Gastroesophageal sphincter (tissue), 4 donors: ENCODE data around the gene RAET1G. TPM values are rescaled to one million over a fixed set of nuclear protein-coding genes. Genes with fewer than 3 reads are reported as not detected.
"Not testable (repeated sequence)": the region's sequence is repeated elsewhere in the genome, so short reads cannot be mapped to it uniquely, and the experiment has no call there.

ENCODE experiments used
- ATAC-seq: fragments of 150-250 bp; one replicate; pipeline ENCODE4 v1.9.1; 2016; ENCODE audit warnings: mild to moderate bottlenecking, moderate library complexity
- H3K27ac ChIP-seq, 4 donors: fragments of 200-600 bp; sonication (generic) in 3 of 4; 1 replicate in 3 of 4; 2 replicates in 1 of 4; pipeline ENCODE4 v1.5.1; 2016 to 2019
- H3K27me3 ChIP-seq: fragments of 200-600 bp; sonication (generic); one replicate; pipeline ENCODE4 v1.5.1; 2019
- H3K36me3 ChIP-seq, 2 donors: fragments of 200-600 bp; sonication (generic); one replicate each; pipeline ENCODE4 v1.5.1; 2019; ENCODE audit warnings: control low read depth in 1 of 2
- H3K4me1 ChIP-seq, 3 donors: fragments of 200-600 bp; sonication (generic); 1 replicate in 2 of 3; 2 replicates in 1 of 3; pipeline ENCODE4 v1.5.1; 2016 to 2019; ENCODE audit warnings: control low read depth in 2 of 3
- H3K4me3 ChIP-seq, 2 donors: fragments of 200-600 bp; sonication (generic); one replicate each; pipeline ENCODE4 v1.5.1; 2019; ENCODE audit warnings: mild to moderate bottlenecking in 1 of 2, moderate library complexity in 1 of 2
- H3K9me3 ChIP-seq, 3 donors: fragments of 200-600 bp; sonication (generic); one replicate each; pipeline ENCODE4 v1.5.1; 2017 to 2019; ENCODE audit warnings: control low read depth in 2 of 3
- EP300 ChIP-seq: sonication (generic); formaldehyde crosslinking; IDR thresholded peaks from one replicate; pipeline ENCODE4 v1.6.1; 2017; ENCODE audit warnings: antibody characterized with exemption, mild to moderate bottlenecking
- POLR2A ChIP-seq, 2 donors: fragments of 450-650 bp; IDR thresholded peaks; one replicate each; pipeline ENCODE4 v1.6.1; 2017; ENCODE audit warnings: antibody characterized with exemption in 2 of 2, mild to moderate bottlenecking in 2 of 2, moderate library complexity in 1 of 2
- POLR2AphosphoS5 ChIP-seq: sonication (generic); formaldehyde crosslinking; IDR thresholded peaks from one replicate; pipeline ENCODE4 v1.6.1; 2017; ENCODE audit warnings: antibody characterized with exemption
- WGBS, 2 donors: methylation state at CpG; one replicate each; pipeline ENCODE4 v1.1.5; 2018; ENCODE audit warnings: low coverage in 1 of 2; 5-methylcytosine and 5-hydroxymethylcytosine counted together
- total RNA-seq, 4 donors: library from RNA; depleted of rRNA; stranded (reverse); fragments of >200 nt; gene quantifications; one replicate each; pipeline ENCODE4 v1.1.0, GENCODE V29; 2016
- TF ChIP-seq, protein P1 (sequence below), 4 experiments: fragments of 200-600 bp in 2 of 4; fragments of 450-650 bp in 2 of 4; sonication (generic) in 1 of 4; IDR thresholded peaks; one replicate each; pipeline ENCODE4 v1.5.1; 2017 to 2019; ENCODE audit warnings: antibody characterized with exemption in 4 of 4, mild to moderate bottlenecking in 2 of 4, moderate library complexity in 2 of 4

RAET1G gene
- total RNA-seq, 4 donors from 2014 or later, result 1.4 TPM; not detected in 3

DNA sequence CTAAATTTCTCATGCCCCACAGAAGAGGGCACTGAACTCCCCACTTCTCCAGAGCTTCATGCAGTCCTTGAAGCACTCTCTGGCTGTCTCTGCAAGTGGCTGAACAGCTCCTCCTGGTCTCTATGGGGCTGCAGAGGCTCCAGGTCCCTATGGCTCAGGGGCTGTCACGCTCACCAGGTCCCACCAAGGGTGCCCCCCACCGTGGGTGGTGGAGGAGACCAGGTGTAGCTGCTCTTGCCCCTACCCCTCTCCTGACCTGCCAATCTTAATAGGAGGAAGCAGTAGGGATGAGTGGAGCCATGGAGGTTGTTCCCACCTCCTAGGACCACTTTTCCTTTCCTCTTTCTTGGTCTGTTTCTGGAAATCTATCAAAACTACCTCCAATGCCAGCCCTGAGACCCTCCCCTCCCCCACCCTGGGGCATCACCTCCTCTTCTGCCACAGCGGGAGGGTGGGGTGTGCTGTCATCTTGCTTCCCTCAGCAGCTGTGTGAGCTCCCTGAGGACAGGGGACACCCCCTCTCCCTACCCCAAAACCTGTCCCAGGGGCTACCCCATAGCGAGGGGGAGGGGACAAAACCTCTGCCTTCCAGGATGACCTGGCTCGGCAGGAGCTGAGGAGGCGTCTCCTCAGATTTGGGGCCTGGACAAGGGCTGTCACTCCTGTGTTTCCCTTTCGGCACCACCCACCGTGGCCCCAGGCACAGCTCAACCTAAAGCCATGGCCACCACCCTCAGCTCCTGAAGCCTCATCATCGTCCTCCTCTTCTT lies 13.0 kb downstream of the RAET1G start:
- H3K27ac ChIP-seq, result no peak overlapping the region
- no peaks in the 10 kb centered on the region for H3K27me3 ChIP-seq
- no peaks in the 10 kb centered on the region for H3K36me3 ChIP-seq
- peaks cover 0 to 8% (median 0%) of the 10 kb centered on the region in 3 donors for H3K4me1 ChIP-seq
- 100% methylated on average over 1 to 3 of the region's 9 CpGs for WGBS, 2 donors
- no peak overlapping the region for H3K4me3 ChIP-seq
- H3K9me3 ChIP-seq, result peaks cover 0 to 8% (median 0%) of the 10 kb centered on the region in 3 donors
- TF ChIP-seq POLR2A (IDR thresholded peaks at IDR 0.05), result no peak
- TF ChIP-seq POLR2AphosphoS5, result no peak
- no peak for TF ChIP-seq EP300
- TF ChIP-seq, protein P1, sequence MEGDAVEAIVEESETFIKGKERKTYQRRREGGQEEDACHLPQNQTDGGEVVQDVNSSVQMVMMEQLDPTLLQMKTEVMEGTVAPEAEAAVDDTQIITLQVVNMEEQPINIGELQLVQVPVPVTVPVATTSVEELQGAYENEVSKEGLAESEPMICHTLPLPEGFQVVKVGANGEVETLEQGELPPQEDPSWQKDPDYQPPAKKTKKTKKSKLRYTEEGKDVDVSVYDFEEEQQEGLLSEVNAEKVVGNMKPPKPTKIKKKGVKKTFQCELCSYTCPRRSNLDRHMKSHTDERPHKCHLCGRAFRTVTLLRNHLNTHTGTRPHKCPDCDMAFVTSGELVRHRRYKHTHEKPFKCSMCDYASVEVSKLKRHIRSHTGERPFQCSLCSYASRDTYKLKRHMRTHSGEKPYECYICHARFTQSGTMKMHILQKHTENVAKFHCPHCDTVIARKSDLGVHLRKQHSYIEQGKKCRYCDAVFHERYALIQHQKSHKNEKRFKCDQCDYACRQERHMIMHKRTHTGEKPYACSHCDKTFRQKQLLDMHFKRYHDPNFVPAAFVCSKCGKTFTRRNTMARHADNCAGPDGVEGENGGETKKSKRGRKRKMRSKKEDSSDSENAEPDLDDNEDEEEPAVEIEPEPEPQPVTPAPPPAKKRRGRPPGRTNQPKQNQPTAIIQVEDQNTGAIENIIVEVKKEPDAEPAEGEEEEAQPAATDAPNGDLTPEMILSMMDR (IDR thresholded peaks at IDR 0.05), result no peak
- no peak for ATAC-seq

DNA sequence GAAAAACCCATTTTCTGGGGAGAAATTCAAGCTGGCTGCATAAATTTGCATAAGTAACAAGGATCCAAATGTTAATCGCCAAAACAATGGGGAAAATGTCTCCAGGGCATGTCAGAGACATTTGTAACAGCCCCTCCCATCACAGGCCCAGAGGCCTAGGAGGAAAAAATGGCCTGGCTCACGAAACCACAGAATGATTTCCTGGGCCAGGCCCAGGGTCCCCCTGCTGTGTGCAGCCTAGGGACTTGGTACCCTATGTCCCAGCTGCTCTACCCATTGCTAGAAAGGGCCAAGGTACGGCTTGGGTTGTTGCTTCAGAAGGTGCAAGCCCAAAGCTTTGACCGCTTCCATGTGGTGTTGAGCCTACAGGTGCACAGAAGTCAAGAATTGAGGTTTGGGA lies 14.4 kb downstream of the RAET1G start:
- not testable (repeated sequence) for ATAC-seq, H3K4me1 ChIP-seq, H3K27me3 ChIP-seq, H3K36me3 ChIP-seq, H3K27ac ChIP-seq, H3K4me3 ChIP-seq, H3K9me3 ChIP-seq
- 50 to 80% methylated on average over 1 of the region's 4 CpGs for WGBS, 2 donors

DNA sequence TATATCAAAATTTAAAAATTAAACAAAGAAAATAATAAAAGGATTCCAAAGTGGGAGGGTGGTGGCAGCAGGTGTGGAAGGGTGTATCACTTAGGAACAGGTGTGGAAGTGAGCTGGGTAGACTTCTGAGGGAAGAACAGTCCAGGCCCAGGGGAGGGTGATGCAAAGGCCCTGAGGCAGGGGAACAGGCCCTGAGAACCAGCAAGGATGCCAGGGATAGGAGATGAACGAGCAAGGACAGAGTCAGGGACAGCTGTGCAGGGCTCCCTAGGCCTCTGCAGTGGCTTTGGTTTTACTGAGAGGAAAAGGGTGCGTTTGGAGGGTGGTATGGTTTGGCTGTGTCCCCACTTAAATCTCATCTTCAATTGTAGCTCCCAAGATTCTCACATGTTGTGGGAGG lies 15.6 kb downstream of the RAET1G start:
- WGBS, 2 donors, result 89 to 100% methylated on average over 2 of the region's 2 CpGs
- no peaks in the 10 kb centered on the region for H3K27me3 ChIP-seq
- no peak overlapping the region for H3K4me3 ChIP-seq
- no peak for ATAC-seq
- no peak overlapping the region for H3K27ac ChIP-seq
- peaks cover 0 to 8% (median 0%) of the 10 kb centered on the region in 3 donors for H3K4me1 ChIP-seq
- no peak for TF ChIP-seq POLR2AphosphoS5
- no peak for TF ChIP-seq POLR2A (IDR thresholded peaks at IDR 0.05)
- TF ChIP-seq, protein P1 (IDR thresholded peaks at IDR 0.05), result no peak
- no peak for TF ChIP-seq EP300
- H3K36me3 ChIP-seq, result no peaks in the 10 kb centered on the region
- peaks cover 0 to 8% (median 0%) of the 10 kb centered on the region in 3 donors for H3K9me3 ChIP-seq

DNA sequence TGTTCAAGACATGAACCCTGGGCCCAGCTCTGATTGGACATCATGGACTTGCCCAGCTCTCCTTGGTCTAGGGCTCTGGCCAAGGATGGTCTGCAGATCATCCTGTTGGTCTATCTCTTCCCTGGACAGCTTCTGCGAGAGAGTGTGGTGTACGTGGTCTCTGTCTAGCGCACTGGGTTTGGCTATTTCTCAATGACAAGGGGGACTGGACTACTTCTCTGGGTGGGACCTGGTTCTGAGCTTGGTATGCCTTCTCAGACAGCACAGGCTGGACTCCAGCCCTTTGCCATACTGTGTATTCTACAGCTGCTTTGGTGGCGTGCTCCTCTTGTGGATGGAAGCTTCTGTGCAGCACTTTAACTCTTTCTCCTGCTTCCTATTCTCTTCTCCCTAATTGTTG lies 16.5 kb downstream of the RAET1G start:
- H3K27me3 ChIP-seq, result no peaks in the 10 kb centered on the region
- peaks cover 0 to 8% (median 0%) of the 10 kb centered on the region in 3 donors for H3K4me1 ChIP-seq
- no peak overlapping the region for H3K4me3 ChIP-seq
- TF ChIP-seq, protein P1 (IDR thresholded peaks at IDR 0.05), result no peak
- TF ChIP-seq POLR2A (IDR thresholded peaks at IDR 0.05) (no peak), POLR2AphosphoS5 (no peak), EP300 (no peak)
- no peaks in the 10 kb centered on the region for H3K36me3 ChIP-seq
- H3K9me3 ChIP-seq, result peaks cover 0 to 8% (median 0%) of the 10 kb centered on the region in 3 donors
- ATAC-seq, result no peak
- 100% methylated on average over 1 of the region's 4 CpGs; no CpG with 5 or more reads in 1 of the 2 donors for WGBS, 2 donors
- no peak overlapping the region for H3K27ac ChIP-seq

DNA sequence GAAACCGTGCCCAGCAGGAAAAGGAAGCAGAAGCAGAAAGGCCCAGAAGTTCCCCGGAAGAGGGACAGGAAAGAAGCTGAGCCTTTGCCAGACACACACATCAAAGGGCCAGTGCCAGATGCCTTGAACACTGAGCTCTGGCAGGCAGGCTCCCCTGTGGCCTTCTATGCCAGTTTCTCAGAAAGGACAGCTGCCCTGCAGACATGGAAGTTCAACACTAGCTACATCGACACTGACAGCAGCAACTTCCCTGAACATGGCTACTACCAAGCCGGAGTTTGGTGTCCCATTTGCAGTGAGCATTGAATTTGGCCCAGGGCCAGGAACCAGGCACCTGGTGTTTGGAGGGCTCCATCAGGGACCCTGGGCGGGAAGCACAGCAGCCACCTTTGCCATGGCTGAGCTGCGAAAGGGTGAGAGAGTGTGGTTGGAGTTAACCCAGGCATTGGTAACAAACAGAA lies 17.0 kb downstream of the RAET1G start:
- Histone ChIP-seq H3K27me3 (no peaks in the 10 kb centered on the region), H3K9me3 (peaks cover 0 to 8% (median 0%) of the 10 kb centered on the region in 3 donors), H3K36me3 (no peaks in the 10 kb centered on the region), H3K4me1 (peaks cover 0 to 8% (median 0%) of the 10 kb centered on the region in 3 donors), H3K4me3 (no peak overlapping the region), H3K27ac (no peak overlapping the region)
- no peak for ATAC-seq
- TF ChIP-seq POLR2A (IDR thresholded peaks at IDR 0.05) (no peak), POLR2AphosphoS5 (no peak), EP300 (no peak)
- TF ChIP-seq, protein P1 (IDR thresholded peaks at IDR 0.05), result no peak
- 60 to 87% methylated on average over 1 to 2 of the region's 6 CpGs for whole genome bisulfite sequencing, 2 donors
